NCI-H748 (cell line): ENCODE measurements around the gene ATRN.

ENCODE experiments used
- DNase-seq: peaks from one replicate; lab custom pipeline; 2025; ENCODE audit not compliant: unreplicated experiment; lab: John Stamatoyannopoulos, UW

ATRN gene

DNA sequence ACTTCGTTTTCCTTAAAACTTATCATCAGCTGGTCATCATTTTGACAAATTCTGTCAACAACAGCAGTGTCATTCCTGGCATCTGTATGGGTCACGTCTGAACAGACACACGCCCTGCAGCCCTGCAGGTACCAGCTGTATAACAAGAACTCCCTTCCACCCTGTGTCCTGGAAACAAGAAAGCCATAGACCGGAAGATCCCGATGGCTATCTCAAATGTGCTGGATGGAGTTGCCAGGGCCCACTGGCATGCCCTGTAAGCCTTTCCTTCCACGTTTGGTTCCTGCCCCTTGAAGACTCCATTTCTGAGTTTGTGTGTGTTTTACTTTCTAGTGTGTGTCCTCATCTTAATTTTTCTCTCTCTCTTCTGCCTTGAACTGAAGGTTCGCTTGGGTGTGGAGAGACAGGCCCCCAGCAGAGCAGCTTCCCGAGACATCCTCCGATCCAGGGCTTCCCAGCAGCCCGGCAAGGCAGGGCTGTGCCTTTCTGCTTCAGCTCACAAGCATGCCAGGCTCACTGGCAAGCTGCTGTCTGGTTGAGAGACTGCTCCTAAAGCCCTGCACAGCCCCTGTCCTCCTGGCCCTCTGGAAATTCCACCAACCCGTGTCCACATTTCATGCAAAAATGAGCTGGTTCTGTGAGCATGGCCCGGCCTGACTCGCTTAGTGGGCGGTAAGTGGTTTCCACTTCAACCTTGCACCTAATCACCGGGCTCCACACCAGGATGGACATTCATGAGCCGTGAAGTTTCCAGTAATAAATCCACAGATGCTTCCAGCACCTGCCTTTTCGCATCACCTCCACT, 183.7 kb downstream of the ATRN start:
- DNase-seq: peak; percentile 35

DNA sequence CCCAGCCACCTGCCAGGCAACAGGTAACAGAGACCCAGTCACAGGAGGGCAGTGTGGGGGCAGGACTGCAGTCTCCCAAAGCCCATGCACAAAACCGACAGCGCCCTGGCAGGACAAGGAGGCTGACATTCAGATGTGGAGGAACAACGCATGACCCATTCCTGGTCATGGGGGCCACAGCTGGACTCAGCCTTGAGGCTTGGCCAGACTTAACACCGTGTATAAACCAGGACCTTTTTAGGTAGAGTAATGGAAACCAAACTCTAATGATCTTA, 184.2 kb downstream of the ATRN start:
- no peak for DNase-seq

- no peak for DNase-seq
Observed at GRCh38 chr20:3658019-3658715, 187.3 kb downstream of the ATRN start.

DNA sequence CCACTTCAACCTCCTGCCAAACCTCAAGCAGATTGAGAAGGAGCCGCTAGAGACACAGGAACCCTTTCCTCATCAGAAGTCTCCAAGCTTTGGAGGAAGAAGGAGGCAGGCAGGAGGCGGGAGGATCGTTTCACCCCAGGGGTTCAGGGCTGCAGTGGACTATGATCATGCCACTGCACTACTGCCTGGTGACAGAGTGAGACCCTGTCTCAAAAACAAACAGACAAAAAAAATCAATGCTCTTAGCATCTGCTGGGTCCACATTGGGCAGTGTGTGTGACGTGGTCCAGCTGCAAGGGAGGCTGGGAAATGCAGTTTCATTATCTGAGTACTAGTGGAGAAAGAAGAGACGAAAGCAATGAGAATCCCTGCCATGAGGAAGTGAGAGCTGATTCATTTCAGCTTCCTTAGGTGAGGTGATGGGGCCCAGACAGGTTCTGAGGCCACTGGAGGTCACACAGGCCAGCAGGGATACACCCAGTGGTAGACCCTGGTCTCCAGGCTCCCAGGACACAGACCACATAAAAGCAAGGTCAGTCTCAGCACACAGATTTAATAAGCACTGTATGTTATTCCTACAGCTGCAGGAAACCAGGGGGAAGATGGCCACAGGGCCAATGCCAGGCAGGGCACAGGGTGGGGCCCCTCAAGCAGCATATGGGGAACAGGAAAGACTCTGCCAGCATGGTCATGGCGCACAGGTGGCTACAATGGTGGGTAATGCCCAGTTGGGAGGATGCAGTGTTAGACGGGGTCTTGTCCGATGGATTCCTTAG, 188.1 kb downstream of the ATRN start:
- no peak for DNase-seq

GRCh38 chr20:3659492-3660261, 188.9 kb downstream of the ATRN start:
- no peak for DNase-seq

- no peak for DNase-seq
Observed at GRCh38 chr20:3660262-3661059, 189.6 kb downstream of the ATRN start.

- no peak for DNase-seq
Observed at GRCh38 chr20:3661060-3661813, 190.4 kb downstream of the ATRN start.

DNA sequence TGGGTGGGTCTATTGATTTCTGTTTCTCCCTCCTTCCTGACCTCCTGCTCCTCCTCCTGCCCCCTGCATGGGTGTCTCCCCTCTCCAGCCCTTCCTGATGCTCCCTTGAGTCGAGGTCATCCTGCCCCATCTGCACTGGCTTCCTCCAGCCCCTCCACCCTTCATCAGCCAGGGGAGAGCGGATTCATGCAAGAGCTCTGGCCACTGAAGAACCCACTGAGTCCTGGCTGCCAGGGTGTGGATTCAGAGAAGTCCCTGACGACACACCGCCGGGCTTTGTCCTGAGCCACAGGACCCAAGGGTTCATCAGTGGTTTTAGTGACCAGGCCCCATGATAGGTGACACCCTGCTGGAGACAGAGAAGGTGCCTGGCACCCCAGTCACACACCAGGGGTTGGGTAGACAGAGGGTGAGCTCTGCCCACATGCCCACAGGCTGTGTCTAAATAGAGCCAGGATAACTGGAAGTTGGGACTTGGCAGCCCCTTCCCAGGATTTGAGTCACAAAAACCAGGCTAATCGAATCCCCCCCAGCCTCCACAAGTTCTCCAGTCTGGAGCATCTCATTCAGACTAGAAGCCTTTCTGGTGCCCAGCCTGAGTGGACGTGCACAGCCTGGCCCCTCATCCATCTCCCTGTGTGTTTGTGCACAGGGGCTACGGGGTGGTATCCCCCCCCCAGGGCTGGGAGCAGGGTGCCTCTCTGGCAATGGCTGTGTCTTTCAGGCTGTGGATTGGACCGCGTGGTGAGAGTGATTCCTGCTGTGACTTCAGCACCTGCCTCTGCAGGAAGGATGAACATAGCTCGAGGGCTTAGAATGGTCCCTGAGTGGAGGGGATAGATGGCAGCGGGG, 191.2 kb downstream of the ATRN start:
- DNase-seq: no peak

- DNase-seq: no peak
Observed at GRCh38 chr20:3663031-3663701, 192.3 kb downstream of the ATRN start, which contains the start of gene GFRA4. Gene GFRA4 (minus strand): TSS chr20:3663399. CDS start chr20:3663399, 0 bp downstream.

- DNase-seq: no peak
Observed at GRCh38 chr20:3663858-3664257, 193.0 kb downstream of the ATRN start.

DNA sequence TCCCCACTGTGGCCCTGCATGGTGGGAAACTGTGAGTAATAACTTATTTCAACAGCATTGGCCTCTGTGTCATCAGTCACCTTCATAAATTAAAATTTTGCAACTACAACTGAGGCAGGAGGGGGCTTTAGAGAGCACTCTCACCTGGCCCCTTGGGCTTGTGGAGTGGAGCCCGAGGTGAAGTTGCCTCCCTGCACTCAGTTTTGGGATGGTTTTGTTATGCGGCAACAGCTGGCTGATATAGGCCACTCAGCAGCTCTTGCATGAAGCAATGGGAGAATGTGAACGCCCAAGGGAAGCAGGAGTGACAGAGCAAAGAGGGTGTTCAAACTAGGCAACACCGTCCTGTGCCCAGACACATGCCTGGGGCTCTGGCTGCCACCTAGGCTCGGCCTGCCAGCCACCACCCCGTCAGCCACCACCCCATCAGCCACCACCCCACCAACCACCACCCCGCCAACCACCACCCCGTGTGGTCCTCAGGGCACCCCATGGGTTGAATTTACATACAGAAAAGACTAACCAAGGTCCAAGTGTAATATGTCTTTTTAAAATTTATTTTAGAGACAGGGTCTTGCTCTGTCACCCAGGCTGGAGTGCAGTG, 196.7 kb downstream of the ATRN start:
- DNase-seq: no peak

DNA sequence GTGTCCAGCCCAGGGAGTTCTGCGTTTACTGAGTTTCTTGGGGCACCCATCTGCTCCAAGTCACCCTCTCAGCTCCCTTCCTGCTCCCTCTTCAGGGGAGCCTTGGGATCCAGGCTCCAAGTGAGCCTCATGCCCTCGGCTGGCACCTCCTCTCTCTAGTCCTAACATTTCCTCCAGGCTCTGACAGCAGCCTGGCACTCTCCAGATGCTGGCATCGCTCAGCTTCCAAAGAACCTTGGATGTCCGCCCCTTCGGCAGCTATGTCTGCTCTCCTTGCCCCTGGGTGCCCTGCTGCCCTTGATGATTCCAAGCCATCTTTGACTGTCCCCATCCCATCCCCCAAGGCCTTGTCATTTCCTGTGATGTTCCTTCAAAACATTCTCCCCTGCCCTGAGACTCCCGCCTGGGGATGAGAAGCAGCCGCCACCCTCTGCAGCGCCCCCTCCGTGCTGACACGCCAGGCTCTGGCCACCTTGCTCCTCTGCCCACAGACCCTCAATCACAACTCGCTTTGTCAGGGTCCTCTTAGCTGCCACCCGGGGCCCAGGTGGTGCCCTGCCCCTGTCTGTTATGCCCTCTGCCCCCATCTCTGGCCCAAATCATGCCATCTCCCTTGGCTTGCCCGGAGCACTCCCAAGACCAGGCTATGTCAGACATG, 199.0 kb downstream of the ATRN start:
- no peak for DNase-seq

DNA sequence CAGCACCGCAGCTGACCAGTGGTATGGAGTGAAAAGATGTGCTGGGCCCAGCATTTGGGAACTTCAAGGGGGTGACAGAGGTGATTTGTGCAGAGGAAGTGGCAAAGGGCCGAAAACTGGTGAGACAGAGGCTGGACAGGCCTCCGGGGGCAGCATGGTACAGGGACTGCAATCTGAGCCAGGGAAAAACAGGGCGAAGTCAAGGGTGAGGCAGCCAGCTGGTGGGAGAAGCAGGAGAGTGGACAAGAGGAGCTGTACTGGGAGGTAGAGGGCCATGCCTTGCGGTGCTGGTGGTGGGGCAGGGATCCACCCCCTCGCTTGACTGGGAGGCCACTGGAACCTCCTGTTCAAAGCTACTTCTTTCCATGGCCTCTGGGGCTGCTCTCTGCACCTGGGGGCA, 199.7 kb downstream of the ATRN start:
- no peak for DNase-seq

GRCh38 chr20:3670945-3671344, 200.1 kb downstream of the ATRN start:
- DNase-seq: no peak

- no peak for DNase-seq
Observed at GRCh38 chr20:3671986-3672546, 201.2 kb downstream of the ATRN start.

- peak; percentile 52 for DNase-seq
Observed at GRCh38 chr20:3672547-3673171, 201.8 kb downstream of the ATRN start.
